Stomach smooth muscle (tissue), 2 donors: ENCODE measurements around the gene HMGXB4.

Experiments used
- H3K27ac ChIP-seq: one replicate; pipeline ENCODE4 v1.7.0; 2013; ENCODE audit warnings: mild to moderate bottlenecking, low read length, inconsistent platforms
- H3K27me3 ChIP-seq, 2 donors: one replicate each; pipeline ENCODE4 v1.7.0; 2013; ENCODE audit warnings: low read length in 2 of 2; ENCODE audit not compliant: insufficient read depth in 2 of 2, control insufficient read depth in 1 of 2
- H3K36me3 ChIP-seq, 2 donors: one replicate each; pipeline ENCODE4 v1.7.0; 2013; ENCODE audit warnings: low read length in 2 of 2; ENCODE audit not compliant: control insufficient read depth in 2 of 2, insufficient read depth in 2 of 2
- H3K4me1 ChIP-seq: one replicate; pipeline ENCODE4 v1.7.0; 2013; ENCODE audit warnings: low read length; ENCODE audit not compliant: control insufficient read depth, insufficient read depth
- H3K4me3 ChIP-seq, 2 donors: one replicate each; pipeline ENCODE4 v1.7.0; 2013; ENCODE audit warnings: low read length in 2 of 2
- H3K9ac ChIP-seq, 2 donors: one replicate each; pipeline ENCODE4 v1.7.0; 2013; ENCODE audit warnings: low read length in 2 of 2, mild to moderate bottlenecking in 1 of 2
- H3K9me3 ChIP-seq, 2 donors: one replicate each; pipeline ENCODE4 v1.7.0; 2013; ENCODE audit warnings: low read length in 2 of 2; ENCODE audit not compliant: control insufficient read depth in 2 of 2
- donor health status: healthy.
- donor health status: Pancreatic carcinoma.

HMGXB4 gene

GRCh38 chr22:35341090-35341874 lies 84.0 kb downstream of the HMGXB4 start:
- H3K4me1 ChIP-seq = no peaks in the 10 kb centered on the region
- H3K9me3 ChIP-seq = no peaks in the 10 kb centered on the region
- no peak overlapping the region for H3K9ac ChIP-seq
- H3K27me3 ChIP-seq = no peaks in the 10 kb centered on the region
- H3K4me3 ChIP-seq = no peak overlapping the region
- H3K36me3 ChIP-seq = peaks cover 29 to 45% of the 10 kb centered on the region in 2 donors
- no peak overlapping the region for H3K27ac ChIP-seq

GRCh38 chr22:35342390-35342789 lies 85.1 kb downstream of the HMGXB4 start:
- Histone ChIP-seq H3K9me3 (no peaks in the 10 kb centered on the region), H3K27me3 (no peaks in the 10 kb centered on the region), H3K9ac (no peak overlapping the region), H3K27ac (no peak overlapping the region), H3K4me3 (no peak overlapping the region), H3K36me3 (peaks cover 21 to 41% of the 10 kb centered on the region in 2 donors), H3K4me1 (no peaks in the 10 kb centered on the region)

- H3K36me3 ChIP-seq = peaks cover 15 to 30% of the 10 kb centered on the region in 2 donors
- no peak overlapping the region for H3K27ac ChIP-seq
- no peaks in the 10 kb centered on the region for H3K9me3 ChIP-seq
Measured at GRCh38 chr22:35343664-35344550, 86.6 kb downstream of the HMGXB4 start.

GRCh38 chr22:35344956-35345690 lies 87.8 kb downstream of the HMGXB4 start:
- Histone ChIP-seq H3K4me1 (peaks cover 8% of the 10 kb centered on the region), H3K9ac (no peak overlapping the region), H3K27ac (no peak overlapping the region), H3K36me3 (peaks cover 15 to 25% of the 10 kb centered on the region in 2 donors), H3K9me3 (no peaks in the 10 kb centered on the region), H3K27me3 (no peaks in the 10 kb centered on the region), H3K4me3 (no peak overlapping the region)

More at GRCh38 chr22:35343664-35344550, 86.6 kb downstream of the HMGXB4 start:
- H3K4me1 ChIP-seq = no peaks in the 10 kb centered on the region
- H3K9ac ChIP-seq = no peak overlapping the region
- no peak overlapping the region for H3K4me3 ChIP-seq
- no peaks in the 10 kb centered on the region for H3K27me3 ChIP-seq
